Kidney epithelial cell (primary cell): ENCODE results near the gene NRG3. TPM values are rescaled to one million over a fixed set of nuclear protein-coding genes. Genes with fewer than 3 reads are reported as not detected.

Experiments
- DNase-seq: peaks from one replicate; pipeline ENCODE4 v3.0.0-alpha.2; 2010; ENCODE audit warnings: low read depth
- H3K27me3 ChIP-seq: 2 replicates; pipeline ENCODE4 v1.6.0; 2011; ENCODE audit warnings: low read length; ENCODE audit not compliant: control insufficient read depth, insufficient read depth
- H3K36me3 ChIP-seq: 2 replicates; pipeline ENCODE4 v1.5.1; 2011; ENCODE audit warnings: low read length; ENCODE audit not compliant: control insufficient read depth, insufficient read depth
- H3K4me3 ChIP-seq: 2 replicates; pipeline ENCODE4 v1.5.1; 2011; ENCODE audit warnings: low read depth, mild to moderate bottlenecking, control low read depth, low read length
- CTCF ChIP-seq: IDR thresholded peaks from 2 replicates; pipeline ENCODE4 v1.5.1; 2011; ENCODE audit warnings: mild to moderate bottlenecking, moderate library complexity, low read length, control low read depth, inconsistent platforms; ENCODE audit not compliant: insufficient read depth, poor library complexity, severe bottlenecking
- total RNA-seq: library from RNA; depleted of rRNA; stranded (reverse); fragments of >200 nt; gene quantifications from 2 replicates; pipeline ENCODE4 v1.2.3, GENCODE V29; 2015

NRG3 gene
- total RNA-seq, 1 donor from 2014 or later: 10.2 TPM

DNA sequence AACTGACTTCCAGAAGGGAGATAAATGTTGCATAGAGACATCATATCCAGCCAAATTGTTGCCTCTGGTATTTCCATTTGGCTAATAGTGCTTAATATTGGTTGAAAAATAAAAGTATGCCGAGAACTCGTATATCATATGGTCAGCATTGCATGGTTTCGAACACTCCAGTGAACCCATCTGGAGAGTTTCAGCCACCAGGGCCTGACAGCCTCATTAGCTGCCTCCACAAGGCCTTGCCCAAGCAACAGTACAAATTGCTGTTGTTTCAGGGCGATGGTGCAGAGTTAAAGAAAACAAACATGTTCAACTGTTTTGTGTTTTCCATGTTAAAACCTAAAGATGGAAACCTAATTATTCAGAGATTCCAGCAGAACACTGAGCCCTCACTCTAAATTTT is 28.5 kb downstream of the NRG3 start:
- DNase-seq: no peak
- H3K4me3 ChIP-seq: no peak overlapping the region
- H3K27me3 ChIP-seq: no peaks in the 10 kb centered on the region
- no peak for TF ChIP-seq CTCF
- H3K36me3 ChIP-seq: no peaks in the 10 kb centered on the region

- DNase-seq: no peak
- no peak for TF ChIP-seq CTCF
Observed at GRCh38 chr10:81905161-81905560, 30.2 kb downstream of the NRG3 start.

GRCh38 chr10:81909453-81909852 is 34.5 kb downstream of the NRG3 start:
- no peak for TF ChIP-seq CTCF
- Histone ChIP-seq H3K36me3 (no peaks in the 10 kb centered on the region), H3K27me3 (no peaks in the 10 kb centered on the region), H3K4me3 (no peak overlapping the region)
- no peak for DNase-seq

More at GRCh38 chr10:81905161-81905560, 30.2 kb downstream of the NRG3 start:
- Histone ChIP-seq H3K36me3 (no peaks in the 10 kb centered on the region), H3K27me3 (no peaks in the 10 kb centered on the region), H3K4me3 (no peak overlapping the region)

GRCh38 chr10:81911328-81911727 is 36.3 kb downstream of the NRG3 start:
- TF ChIP-seq CTCF: no peak
- Histone ChIP-seq H3K4me3 (no peak overlapping the region), H3K36me3 (no peaks in the 10 kb centered on the region), H3K27me3 (no peaks in the 10 kb centered on the region)
- DNase-seq: no peak

GRCh38 chr10:81914736-81915503 is 39.9 kb downstream of the NRG3 start:
- Histone ChIP-seq H3K36me3 (no peaks in the 10 kb centered on the region), H3K27me3 (no peaks in the 10 kb centered on the region), H3K4me3 (no peak overlapping the region)
- DNase-seq: no peak
- TF ChIP-seq CTCF: no peak

GRCh38 chr10:81915504-81915897 is 40.5 kb downstream of the NRG3 start:
- H3K27me3 ChIP-seq: no peaks in the 10 kb centered on the region
- H3K4me3 ChIP-seq: no peak overlapping the region
- H3K36me3 ChIP-seq: no peaks in the 10 kb centered on the region
- DNase-seq: no peak
- no peak for TF ChIP-seq CTCF
